OCI-LY3 (cell line): ENCODE data around the gene TNFRSF4.

Experiments
- CTCF ChIP-seq: fragments of 200-600, 300-600 bp; sonication (generic); IDR thresholded peaks from 2 replicates; pipeline ENCODE4 v1.5.1; 2014; ENCODE audit warnings: antibody characterized with exemption, low read length, low read depth
- EZH2phosphoT487 ChIP-seq: fragments of 200-600 bp; shearing (Covaris generic); IDR thresholded peaks from 2 replicates; pipeline ENCODE4 v1.6.1; 2018; ENCODE audit warnings: antibody characterized with exemption, mixed run types, low read depth

GRCh38 chr1:1183833-1184775 lies 29.8 kb downstream of the TNFRSF4 start:
- no peak for TF ChIP-seq CTCF
- no peak for TF ChIP-seq EZH2phosphoT487
